ENCODE data around the gene TBRG4. TPM values are rescaled to one million over a fixed set of nuclear protein-coding genes. Genes with fewer than 3 reads are reported as not detected.

TBRG4 gene
- polyA plus RNA-seq, 1 experiment: 75.5 TPM

DNA sequence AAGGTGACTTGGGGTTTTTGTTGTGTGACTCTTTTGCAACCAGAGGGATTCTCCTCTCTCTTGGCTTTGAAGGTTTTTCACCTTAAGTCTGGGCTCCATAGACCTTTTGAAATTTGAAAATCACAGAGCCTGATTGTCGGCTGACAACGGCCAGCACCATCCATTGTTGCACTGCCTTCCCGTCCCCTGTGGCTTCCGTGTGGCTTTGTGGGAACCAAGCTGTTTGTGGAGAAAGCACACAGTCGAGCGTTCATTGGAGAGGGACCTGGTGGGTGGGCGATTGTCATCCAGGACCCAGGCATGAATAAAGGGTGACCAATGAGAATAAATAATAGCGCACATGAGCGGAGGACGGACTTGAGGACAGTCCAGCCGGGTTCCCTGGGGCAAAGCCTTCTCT lies 38.7 kb upstream of the TBRG4 start:
- POLR2A ChIA-PET: no interaction called here
- TF ChIP-seq, protein P1, sequence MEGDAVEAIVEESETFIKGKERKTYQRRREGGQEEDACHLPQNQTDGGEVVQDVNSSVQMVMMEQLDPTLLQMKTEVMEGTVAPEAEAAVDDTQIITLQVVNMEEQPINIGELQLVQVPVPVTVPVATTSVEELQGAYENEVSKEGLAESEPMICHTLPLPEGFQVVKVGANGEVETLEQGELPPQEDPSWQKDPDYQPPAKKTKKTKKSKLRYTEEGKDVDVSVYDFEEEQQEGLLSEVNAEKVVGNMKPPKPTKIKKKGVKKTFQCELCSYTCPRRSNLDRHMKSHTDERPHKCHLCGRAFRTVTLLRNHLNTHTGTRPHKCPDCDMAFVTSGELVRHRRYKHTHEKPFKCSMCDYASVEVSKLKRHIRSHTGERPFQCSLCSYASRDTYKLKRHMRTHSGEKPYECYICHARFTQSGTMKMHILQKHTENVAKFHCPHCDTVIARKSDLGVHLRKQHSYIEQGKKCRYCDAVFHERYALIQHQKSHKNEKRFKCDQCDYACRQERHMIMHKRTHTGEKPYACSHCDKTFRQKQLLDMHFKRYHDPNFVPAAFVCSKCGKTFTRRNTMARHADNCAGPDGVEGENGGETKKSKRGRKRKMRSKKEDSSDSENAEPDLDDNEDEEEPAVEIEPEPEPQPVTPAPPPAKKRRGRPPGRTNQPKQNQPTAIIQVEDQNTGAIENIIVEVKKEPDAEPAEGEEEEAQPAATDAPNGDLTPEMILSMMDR (IDR thresholded peaks at IDR 0.05; ENCODE audit: insufficient read depth, low read depth, low read length): no peak
- DNase-seq (ENCODE audit: low read depth): no peak
- H3K36me3 ChIP-seq (ENCODE audit: control insufficient read depth, insufficient read depth, low read length): no peaks in the 10 kb centered on the region
- H3K4me3 ChIP-seq (ENCODE audit: low read depth, low read length): no peak overlapping the region
- CTCF ChIA-PET: interaction anchor here (0.7 kb wide), 1 partner anchor 111 kb away, joined by 3 read pairs; no protein-coding TSS in a partner anchor
- peaks cover 15% of the 10 kb centered on the region for H3K27me3 ChIP-seq (ENCODE audit: control insufficient read depth, insufficient read depth, low read length)

DNA sequence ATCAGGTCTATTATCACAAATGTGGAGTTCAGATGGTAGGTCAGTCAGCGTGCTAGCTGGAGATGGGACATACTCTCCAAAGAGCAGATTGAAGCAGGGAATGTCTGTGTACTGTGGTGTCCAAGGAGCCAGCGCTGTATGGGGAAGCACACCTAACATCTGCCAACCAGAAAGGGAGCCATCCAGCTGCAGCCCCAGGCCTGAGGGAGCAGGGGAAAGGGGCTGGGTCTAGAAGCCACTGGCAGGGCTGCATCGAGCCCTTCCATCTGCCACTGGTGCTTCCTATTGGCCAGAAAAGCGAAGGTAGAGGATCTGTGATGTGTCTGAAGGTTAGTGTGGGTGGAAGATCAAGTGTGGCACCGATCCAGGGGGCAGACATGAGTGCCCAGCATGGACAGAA lies 38.1 kb upstream of the TBRG4 start:
- ChIA-PET POLR2A (no interaction called here), CTCF (interaction anchor here (0.7 to 0.8 kb wide), 2 partner anchors 111 to 292 kb away, joined by 3 read pairs; no protein-coding TSS in a partner anchor)
- Histone ChIP-seq H3K4me3 (ENCODE audit: low read depth, low read length) (no peak overlapping the region), H3K27me3 (ENCODE audit: control insufficient read depth, insufficient read depth, low read length) (peaks cover 18% of the 10 kb centered on the region), H3K36me3 (ENCODE audit: control insufficient read depth, insufficient read depth, low read length) (no peaks in the 10 kb centered on the region)
- TF ChIP-seq, protein P1 (IDR thresholded peaks at IDR 0.05; ENCODE audit: insufficient read depth, low read depth, low read length): no peak
- no peak for DNase-seq (ENCODE audit: low read depth)

DNA sequence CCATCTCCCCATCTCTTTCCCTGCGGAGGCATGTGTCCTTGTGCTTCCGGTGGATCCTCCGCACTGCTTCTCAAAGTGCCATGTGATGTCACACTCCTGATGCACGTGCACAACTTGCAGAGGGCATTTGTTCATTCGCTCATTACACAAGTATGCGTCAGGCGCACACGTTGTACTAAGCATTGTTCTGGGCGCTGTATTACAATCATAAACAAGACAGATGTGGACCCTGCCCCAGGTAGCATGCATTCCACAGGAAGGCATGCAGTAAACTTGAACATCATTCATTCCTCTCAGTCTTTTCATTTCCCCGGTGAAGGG lies 37.1 kb upstream of the TBRG4 start:
- no peak overlapping the region for H3K4me3 ChIP-seq (ENCODE audit: low read depth, low read length)
- DNase-seq (ENCODE audit: low read depth): no peak
- no peaks in the 10 kb centered on the region for H3K36me3 ChIP-seq (ENCODE audit: control insufficient read depth, insufficient read depth, low read length)
- ChIA-PET POLR2A (no interaction called here), CTCF (interaction anchor here (0.8 to 2.2 kb wide), 2 partner anchors 12 to 291 kb away, joined by 3 to 14 read pairs; no protein-coding TSS in a partner anchor)
- TF ChIP-seq, protein P1 (IDR thresholded peaks at IDR 0.05; ENCODE audit: insufficient read depth, low read depth, low read length): no peak
- peaks cover 21% of the 10 kb centered on the region for H3K27me3 ChIP-seq (ENCODE audit: control insufficient read depth, insufficient read depth, low read length)

DNA sequence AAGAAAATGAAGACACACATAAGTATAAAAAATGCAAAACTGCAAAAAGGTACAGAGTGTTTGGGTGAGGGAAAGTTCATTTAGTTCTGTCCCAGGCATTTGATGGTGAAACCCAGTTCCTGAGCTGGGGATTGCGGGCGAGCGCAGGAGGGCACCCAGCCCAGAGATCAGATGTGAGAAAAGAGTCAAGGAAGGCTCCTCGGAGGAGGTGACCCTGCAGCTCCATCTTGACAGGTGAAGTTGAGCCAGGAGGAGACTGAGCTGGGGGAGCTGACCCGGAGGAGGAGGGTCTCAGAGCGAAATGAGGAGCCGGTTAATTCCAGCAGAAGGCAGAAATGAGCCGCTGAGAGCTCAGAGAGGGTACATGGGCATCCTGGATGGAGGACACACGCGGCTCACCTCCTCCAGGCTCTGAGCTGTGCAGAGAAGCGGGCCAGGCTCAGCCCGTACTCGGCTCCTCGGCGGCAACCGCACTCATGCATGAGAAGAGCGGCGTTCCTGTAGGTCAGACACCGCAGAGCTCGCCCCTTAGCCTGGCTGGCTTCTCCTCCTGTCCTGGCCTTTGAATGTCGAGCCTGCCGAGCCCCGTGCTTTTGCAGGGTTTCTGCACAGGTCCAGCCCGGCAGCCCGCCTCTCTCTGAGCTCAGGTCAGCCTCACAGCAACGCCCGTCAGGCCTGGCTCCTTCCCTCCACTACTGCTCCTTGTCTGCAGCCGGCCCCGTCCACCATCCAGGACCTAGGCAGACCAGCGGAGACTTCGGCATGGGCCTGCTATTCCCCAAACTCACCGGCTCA lies 36.6 kb upstream of the TBRG4 start:
- Histone ChIP-seq H3K27me3 (ENCODE audit: control insufficient read depth, insufficient read depth, low read length) (peaks cover 21% of the 10 kb centered on the region), H3K4me3 (ENCODE audit: low read depth, low read length) (no peak overlapping the region), H3K36me3 (ENCODE audit: control insufficient read depth, insufficient read depth, low read length) (no peaks in the 10 kb centered on the region)
- POLR2A ChIA-PET: no interaction called here
- TF ChIP-seq, protein P1 (IDR thresholded peaks at IDR 0.05; ENCODE audit: insufficient read depth, low read depth, low read length): no peak
- CTCF ChIA-PET: interaction anchor here (2.2 kb wide), 1 partner anchor 11 kb away, joined by 14 read pairs; no protein-coding TSS in a partner anchor
- no peak for DNase-seq (ENCODE audit: low read depth)

DNA sequence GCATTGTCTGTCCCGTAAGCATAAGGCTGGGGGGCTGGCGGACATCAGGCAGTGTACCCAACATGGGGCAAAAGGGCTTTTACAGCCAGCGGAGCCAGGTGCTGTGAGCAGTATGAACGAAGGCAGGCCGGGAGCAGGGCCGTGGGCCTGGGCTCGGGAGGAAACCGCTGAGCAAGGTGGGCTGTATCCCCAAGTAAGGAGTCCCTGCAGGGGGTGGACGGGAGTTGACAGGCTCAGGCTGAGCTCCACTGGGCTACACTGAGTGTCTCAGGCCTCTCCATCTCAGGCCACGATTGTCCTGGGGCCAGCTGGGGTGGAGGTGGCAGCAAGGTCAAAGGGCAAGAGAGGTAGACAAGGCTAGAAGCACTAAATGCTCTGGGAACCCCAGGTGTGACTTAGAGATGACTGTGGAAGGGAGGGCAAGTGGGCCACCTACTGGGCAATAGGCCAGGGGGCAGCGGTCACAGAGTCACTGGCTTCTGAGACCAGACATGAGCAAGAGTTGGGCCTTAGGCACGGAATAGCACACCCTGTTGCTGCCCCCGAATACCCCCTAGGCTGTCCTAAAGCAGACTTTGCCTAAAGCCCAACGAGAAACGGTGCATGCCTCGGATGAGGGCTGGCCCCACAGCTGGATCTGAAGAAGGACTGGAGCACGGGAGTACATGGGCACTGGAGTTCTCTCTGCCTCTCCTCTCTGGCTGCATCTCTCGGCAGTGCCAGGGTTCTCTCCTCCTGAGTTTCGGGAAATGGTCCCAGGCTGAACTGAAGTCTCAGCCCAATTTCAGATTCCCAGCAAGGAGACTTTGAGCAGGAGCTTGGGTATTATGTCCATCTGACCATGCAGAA lies 35.3 kb upstream of the TBRG4 start:
- no peak for DNase-seq (ENCODE audit: low read depth)
- H3K27me3 ChIP-seq (ENCODE audit: control insufficient read depth, insufficient read depth, low read length): peaks cover 22% of the 10 kb centered on the region
- POLR2A ChIA-PET: no interaction called here

More for the DNA sequence above, 35.3 kb upstream of the TBRG4 start:
- TF ChIP-seq, protein P1 (IDR thresholded peaks at IDR 0.05; ENCODE audit: insufficient read depth, low read depth, low read length): no peak
- CTCF ChIA-PET: interaction anchor here (1.1 to 2.2 kb wide), 2 partner anchors 10 to 112 kb away, joined by 3 to 14 read pairs; no protein-coding TSS in a partner anchor
- Histone ChIP-seq H3K36me3 (ENCODE audit: control insufficient read depth, insufficient read depth, low read length) (no peaks in the 10 kb centered on the region), H3K4me3 (ENCODE audit: low read depth, low read length) (no peak overlapping the region)
